Stimulated activated CD4-positive, alpha-beta T cell treated with anti-CD3 and anti-CD28 coated beads, Interleukin-1b, Interleukin-23, amount 100 ng/mL, for 48 hours (primary cell): ENCODE measurements around the gene TSPAN5.

Source experiments
- DNase-seq: peaks from one replicate; pipeline ENCODE4 v3.0.0-alpha.2; 2020

TSPAN5 gene

DNA sequence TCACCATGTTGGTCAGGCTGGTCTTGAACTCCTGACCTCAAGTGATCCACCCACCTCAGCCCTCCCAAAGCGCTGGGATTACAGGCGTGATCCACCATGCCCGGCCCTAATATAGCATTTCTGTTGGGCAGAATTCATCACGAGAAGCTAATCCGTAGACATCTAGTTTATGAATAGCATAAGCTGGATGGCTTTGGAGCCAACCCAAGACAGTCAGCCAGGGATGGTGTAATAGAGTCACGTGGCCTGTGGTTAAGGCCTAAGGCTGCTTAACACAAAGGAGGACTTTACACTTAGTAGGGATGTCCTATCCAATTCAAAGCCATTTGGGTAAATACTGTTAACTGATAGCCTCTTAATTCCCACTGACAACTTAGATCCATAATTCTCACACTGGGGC is 223.6 kb downstream of the TSPAN5 start:
- DNase-seq: no peak

DNA sequence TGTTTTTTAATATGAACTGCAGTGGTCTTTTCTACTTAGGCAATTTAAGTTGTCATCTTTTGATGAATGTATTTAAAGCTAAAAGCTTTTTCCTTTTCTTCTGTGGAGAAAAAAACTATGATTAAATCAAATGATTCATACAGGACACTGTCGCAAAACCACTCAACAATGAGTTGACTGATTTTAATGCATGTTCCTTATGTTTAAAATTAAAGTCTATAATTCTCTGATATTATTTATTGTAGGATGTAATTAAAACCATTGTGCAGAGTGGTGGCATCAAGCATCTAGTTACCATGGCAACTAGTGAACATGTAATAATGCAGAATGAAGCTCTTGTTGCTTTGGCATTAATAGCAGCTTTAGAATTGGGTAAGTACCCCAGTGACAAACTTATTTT is 224.7 kb downstream of the TSPAN5 start:
- no peak for DNase-seq

DNA sequence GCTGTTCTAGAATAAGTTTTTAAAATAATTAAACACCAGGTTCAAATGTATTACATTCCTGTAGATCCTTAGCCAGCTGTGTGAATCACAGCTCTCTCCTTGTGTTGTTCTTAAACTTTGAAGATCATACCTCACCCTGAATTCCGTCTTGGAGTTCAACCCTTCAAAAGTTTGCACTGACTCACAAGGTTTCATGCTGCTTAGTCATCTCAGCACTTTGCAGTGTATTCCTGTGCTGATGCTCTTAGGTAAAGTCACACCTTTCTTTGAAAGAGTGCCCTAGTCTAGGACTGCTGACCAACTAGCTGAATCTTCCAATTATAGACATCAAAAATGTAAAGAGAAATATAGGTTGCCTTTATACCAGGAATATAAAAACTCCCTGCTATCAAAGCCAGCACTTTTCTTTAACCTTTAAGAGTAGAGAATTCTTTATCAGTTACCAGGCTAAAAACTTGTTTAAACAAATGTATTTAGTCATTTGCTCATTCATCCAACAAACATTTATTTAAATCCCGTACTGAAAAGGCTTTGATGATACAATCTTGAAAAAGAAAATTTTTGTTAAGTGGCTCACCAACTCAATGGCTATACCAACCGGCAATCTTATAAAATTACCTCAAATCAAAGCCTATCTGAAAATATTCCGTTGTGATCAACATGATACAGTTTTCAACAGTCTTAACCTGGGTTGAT is 227.6 kb downstream of the TSPAN5 start:
- DNase-seq: no peak

DNA sequence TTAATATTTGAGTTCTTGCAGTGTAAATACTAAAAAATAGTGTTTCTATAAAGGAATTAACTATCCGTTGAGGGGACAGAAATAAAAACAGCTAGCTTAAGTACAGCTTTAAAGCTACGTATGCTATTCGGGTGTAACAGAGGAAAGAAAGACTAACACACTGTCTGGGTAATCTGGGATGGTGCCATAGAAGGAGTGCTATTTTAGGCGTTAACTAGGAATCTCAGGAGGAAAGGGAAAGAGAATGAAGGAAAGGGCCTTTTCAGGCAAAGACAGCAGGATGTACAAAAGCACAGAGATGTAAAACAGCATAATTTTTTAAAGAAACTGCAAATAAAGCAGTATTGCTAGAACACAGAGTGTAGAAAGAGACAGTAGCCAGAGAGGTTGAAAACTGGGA is 235.4 kb downstream of the TSPAN5 start:
- DNase-seq: no peak

DNA sequence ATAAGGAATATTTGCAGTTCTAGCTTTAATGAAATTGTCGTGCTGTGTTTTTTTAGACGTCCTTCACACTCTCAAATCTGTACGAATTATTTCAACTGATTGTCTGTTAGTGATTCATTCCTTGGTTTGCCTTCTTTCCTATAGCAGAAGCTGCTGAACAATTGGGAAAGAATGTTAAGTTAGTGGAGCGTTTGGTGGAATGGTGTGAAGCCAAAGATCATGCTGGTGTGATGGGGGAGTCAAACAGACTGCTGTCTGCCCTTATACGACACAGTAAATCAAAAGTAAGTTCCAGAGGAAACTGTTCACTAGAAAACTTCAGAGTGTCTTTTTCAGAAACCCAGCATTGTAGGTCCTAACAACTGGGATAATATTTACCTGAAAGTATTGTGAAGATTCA is 237.3 kb downstream of the TSPAN5 start:
- no peak for DNase-seq
